Gastrocnemius medialis (tissue), 4 donors: ENCODE measurements around the gene CEACAM1.

Experiments used
- CTCF ChIP-seq, 5 experiments: fragments of 450-650 bp in 3 of 5; fragments of 200-600 bp in 2 of 5; sonication (generic) in 2 of 5; IDR thresholded peaks in 4 of 5; conservative IDR thresholded peaks in 1 of 5; 1 replicate in 4 of 5; 2 replicates in 1 of 5; pipeline ENCODE4 v1.5.1; 2016 to 2019; ENCODE audit warnings: antibody characterized with exemption in 5 of 5, mild to moderate bottlenecking in 3 of 5, moderate library complexity in 3 of 5
- POLR2A ChIP-seq, 2 donors: fragments of 450-650 bp; IDR thresholded peaks; one replicate each; pipeline ENCODE4 v1.6.1; 2017; ENCODE audit warnings: antibody characterized with exemption in 2 of 2, mild to moderate bottlenecking in 2 of 2, moderate library complexity in 2 of 2

DNA sequence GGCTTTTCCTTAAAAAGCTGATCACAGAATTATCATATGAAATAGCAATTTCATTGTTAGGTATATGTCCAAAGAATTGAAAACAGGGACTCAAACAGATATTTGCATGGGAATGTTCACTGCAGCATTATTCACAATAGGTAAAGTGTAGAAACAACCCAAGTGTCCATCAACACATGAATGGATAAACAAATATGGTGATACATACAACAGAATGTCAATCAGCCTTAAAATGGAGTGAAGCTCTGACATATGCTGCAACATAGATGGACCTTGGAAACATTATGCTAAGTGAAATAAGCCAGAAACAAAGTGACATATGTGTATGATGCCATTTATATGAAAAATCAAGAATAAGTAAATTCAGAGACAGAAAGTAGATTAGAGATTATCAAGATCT lies 6.1 kb upstream of the CEACAM1 start:
- TF ChIP-seq CTCF (IDR thresholded peaks at IDR 0.05 in 4 of 5, conservative IDR thresholded peaks at IDR 0.05 in 1 of 5) (no peak), POLR2A (IDR thresholded peaks at IDR 0.05) (no peak)
